Gastrocnemius medialis (tissue), 4 donors: Measurements from ENCODE around the gene GPATCH11. TPM values are rescaled to one million over a fixed set of nuclear protein-coding genes. Genes with fewer than 3 reads are reported as not detected.
A peak's percentile ranks its signal among the peaks of the same experiment; 100 is the strongest.

Experiments used
- ATAC-seq, 2 donors: fragments of 150-250 bp; one replicate each; pipeline ENCODE4 v1.9.1; 2016
- DNase-seq, 2 donors: peaks; one replicate each; pipeline ENCODE4 v3.0.0-alpha.2; 2019
- H3K27ac ChIP-seq, 4 donors: fragments of 200-600 bp; sonication (generic); 1 replicate in 1 of 4; 2 replicates in 3 of 4; pipeline ENCODE4 v1.5.1; 2016 to 2018; ENCODE audit warnings: mild to moderate bottlenecking in 2 of 4, moderate library complexity in 1 of 4
- H3K27me3 ChIP-seq, 3 donors: fragments of 200-600 bp; sonication (generic) in 2 of 3; 1 replicate in 1 of 3; 2 replicates in 2 of 3; pipeline versions ENCODE4 v1.5.1 to v1.6.0; 2016 to 2019; ENCODE audit warnings: mild to moderate bottlenecking in 1 of 3, moderate library complexity in 1 of 3
- H3K36me3 ChIP-seq, 2 donors: fragments of 200-600 bp; sonication (generic) in 1 of 2; one replicate each; pipeline ENCODE4 v1.5.1; 2017 to 2018
- H3K4me1 ChIP-seq, 2 donors: fragments of 200-600 bp; sonication (generic) in 1 of 2; one replicate each; pipeline ENCODE4 v1.5.1; 2016 to 2017; ENCODE audit warnings: mild to moderate bottlenecking in 2 of 2
- H3K4me3 ChIP-seq, 4 donors: fragments of 200-600 bp; sonication (generic) in 3 of 4; 1 replicate in 1 of 4; 2 replicates in 3 of 4; pipeline ENCODE4 v1.5.1; 2016 to 2019; ENCODE audit warnings: mild to moderate bottlenecking in 2 of 4
- H3K9me3 ChIP-seq, 3 donors: fragments of 200-600 bp; sonication (generic) in 2 of 3; 1 replicate in 1 of 3; 2 replicates in 2 of 3; pipeline ENCODE4 v1.5.1; 2016 to 2019
- POLR2A ChIP-seq, 2 donors: fragments of 450-650 bp; IDR thresholded peaks; one replicate each; pipeline ENCODE4 v1.6.1; 2017; ENCODE audit warnings: antibody characterized with exemption in 2 of 2, mild to moderate bottlenecking in 2 of 2, moderate library complexity in 2 of 2
- in situ Hi-C, 4 donors: fragments of 200-750 bp; cut with MboI; loops; one replicate each; pipeline versions ENCODE4 v1.15.0 to v1.8.0; 2017; ENCODE audit warnings: low sequenced_read_pairs in 4 of 4
- intact Hi-C: fragments of 100-400 bp; cut with DNase I; formaldehyde crosslinking; loops from one replicate; pipeline ENCODE4 v1.15.1; 2023; ENCODE audit warnings: low total_unique reads
- total RNA-seq, 4 donors: library from RNA; depleted of rRNA; stranded (reverse); fragments of >200 nt; gene quantifications; one replicate each; pipeline versions ENCODE4 v1.1.0 to v1.2.3, GENCODE V29; 2016
- TF ChIP-seq, protein P1 (sequence below), 5 experiments: fragments of 450-650 bp in 3 of 5; fragments of 200-600 bp in 2 of 5; sonication (generic) in 2 of 5; IDR thresholded peaks in 4 of 5; conservative IDR thresholded peaks in 1 of 5; 1 replicate in 4 of 5; 2 replicates in 1 of 5; pipeline ENCODE4 v1.5.1; 2016 to 2019; ENCODE audit warnings: antibody characterized with exemption in 5 of 5, mild to moderate bottlenecking in 3 of 5, moderate library complexity in 3 of 5

Gene GPATCH11
- total RNA-seq = 1 to 10 TPM; 2.5 to 3.7 (median 3.0) TPM

DNA sequence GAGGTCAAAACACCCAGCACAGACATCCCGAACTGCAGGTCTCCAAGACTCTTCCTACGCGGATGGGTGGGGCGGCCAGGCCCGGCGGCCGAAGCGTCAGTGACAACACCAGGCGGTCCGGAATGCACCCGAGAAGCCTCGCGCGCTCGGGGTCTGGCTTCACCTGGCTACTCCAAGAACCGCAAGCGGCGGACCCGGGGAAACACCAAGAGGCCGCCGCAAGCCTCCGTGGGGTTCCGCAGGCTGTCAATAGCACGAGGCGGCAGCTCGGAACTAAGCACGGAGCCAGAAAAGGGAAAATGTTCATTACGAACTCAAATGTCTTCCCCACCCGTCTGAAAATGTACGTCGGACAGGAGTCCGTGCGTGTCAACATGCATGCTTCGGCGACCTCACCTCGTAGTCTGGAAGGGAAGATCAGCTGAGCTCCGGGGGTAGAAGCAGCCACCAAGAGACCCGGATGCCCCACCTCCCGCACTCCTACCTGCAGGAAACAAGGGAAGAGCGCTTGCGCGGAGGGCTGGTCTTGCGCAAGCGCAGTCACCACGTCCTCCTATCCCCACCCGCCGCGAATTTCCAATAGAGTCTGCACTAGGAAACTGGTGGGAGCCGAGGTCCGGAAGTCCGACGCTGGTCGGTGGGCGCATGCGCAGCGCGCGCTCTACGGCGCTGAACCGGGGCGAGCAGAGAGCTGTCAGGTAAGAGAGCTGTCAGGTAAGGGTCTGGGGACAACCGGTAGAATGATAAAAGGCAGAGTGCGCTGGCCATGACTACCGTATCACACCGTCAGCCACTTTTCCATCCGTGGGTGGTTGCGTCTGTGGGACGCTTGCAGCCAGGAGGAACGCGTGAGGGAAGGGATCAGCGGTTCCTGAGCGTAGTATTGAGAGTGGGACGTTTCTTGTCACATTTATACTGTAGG is at the start of gene GPATCH11, which contains the start of gene HEATR5B:
GPATCH11 (plus strand) TSS at position 646 of the 922 bp plus-strand sequence. CDS start 3,864 bp downstream, outside the sequence.
HEATR5B (minus strand) TSS at position 500 of the 922 bp plus-strand sequence. CDS start 958 bp downstream, outside the sequence.
- DNase-seq = peak; percentile 95 to 96
- ATAC-seq = peak; percentile 99
- Histone ChIP-seq H3K4me3 (peak within 1 kb of the TSS; percentile 65 to 96 (median 90)), H3K9me3 (no peaks in the 10 kb centered on the region), H3K27ac (peak within 1 kb of the TSS; percentile 83 to 91 (median 84)), H3K4me1 (peaks cover 28 to 33% of the 10 kb centered on the region in 2 donors), H3K36me3 (peaks cover 0 to 17% of the 10 kb centered on the region in 2 donors), H3K27me3 (no peaks in the 10 kb centered on the region)
- intact Hi-C loops = loop anchor here (1.0 to 5.0 kb wide), 2 partner anchors 117 to 148 kb away; partner anchors contain the start of genes CEBPZ and NDUFAF7
- TF ChIP-seq, protein P1, sequence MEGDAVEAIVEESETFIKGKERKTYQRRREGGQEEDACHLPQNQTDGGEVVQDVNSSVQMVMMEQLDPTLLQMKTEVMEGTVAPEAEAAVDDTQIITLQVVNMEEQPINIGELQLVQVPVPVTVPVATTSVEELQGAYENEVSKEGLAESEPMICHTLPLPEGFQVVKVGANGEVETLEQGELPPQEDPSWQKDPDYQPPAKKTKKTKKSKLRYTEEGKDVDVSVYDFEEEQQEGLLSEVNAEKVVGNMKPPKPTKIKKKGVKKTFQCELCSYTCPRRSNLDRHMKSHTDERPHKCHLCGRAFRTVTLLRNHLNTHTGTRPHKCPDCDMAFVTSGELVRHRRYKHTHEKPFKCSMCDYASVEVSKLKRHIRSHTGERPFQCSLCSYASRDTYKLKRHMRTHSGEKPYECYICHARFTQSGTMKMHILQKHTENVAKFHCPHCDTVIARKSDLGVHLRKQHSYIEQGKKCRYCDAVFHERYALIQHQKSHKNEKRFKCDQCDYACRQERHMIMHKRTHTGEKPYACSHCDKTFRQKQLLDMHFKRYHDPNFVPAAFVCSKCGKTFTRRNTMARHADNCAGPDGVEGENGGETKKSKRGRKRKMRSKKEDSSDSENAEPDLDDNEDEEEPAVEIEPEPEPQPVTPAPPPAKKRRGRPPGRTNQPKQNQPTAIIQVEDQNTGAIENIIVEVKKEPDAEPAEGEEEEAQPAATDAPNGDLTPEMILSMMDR (IDR thresholded peaks at IDR 0.05 in 4 of 5, conservative IDR thresholded peaks at IDR 0.05 in 1 of 5) = no peak
- peak; percentile 55 for TF ChIP-seq POLR2A (IDR thresholded peaks at IDR 0.05)
- in situ Hi-C loops = no loop called here

DNA sequence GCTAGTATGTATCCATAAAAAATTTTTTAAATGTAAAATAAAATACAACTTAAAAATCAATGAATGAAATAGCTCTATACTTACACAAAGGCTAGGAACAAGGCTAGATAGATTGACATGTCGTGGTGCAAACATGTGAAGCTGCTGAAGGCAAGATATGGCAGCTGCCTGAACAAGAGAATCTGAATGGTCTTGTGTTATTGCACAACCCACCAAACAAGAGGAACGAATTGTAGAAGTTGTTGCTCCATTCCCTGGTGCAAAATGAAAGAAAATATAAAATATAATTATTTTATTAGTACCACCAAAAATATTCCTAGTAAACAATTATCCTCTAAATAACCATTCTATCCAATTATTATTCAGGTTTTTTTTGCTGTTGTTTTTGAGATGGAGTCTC is 46.5 kb upstream of the GPATCH11 start:
- Histone ChIP-seq H3K4me1 (no peaks in the 10 kb centered on the region), H3K9me3 (no peaks in the 10 kb centered on the region), H3K4me3 (no peak overlapping the region), H3K27ac (no peak overlapping the region), H3K27me3 (no peaks in the 10 kb centered on the region), H3K36me3 (peaks cover 0 to 31% of the 10 kb centered on the region in 2 donors)
- DNase-seq (no peak), ATAC-seq (no peak)
- in situ Hi-C loops = no loop called here
- no peak for TF ChIP-seq POLR2A (IDR thresholded peaks at IDR 0.05)
- intact Hi-C loops = no loop called here

DNA sequence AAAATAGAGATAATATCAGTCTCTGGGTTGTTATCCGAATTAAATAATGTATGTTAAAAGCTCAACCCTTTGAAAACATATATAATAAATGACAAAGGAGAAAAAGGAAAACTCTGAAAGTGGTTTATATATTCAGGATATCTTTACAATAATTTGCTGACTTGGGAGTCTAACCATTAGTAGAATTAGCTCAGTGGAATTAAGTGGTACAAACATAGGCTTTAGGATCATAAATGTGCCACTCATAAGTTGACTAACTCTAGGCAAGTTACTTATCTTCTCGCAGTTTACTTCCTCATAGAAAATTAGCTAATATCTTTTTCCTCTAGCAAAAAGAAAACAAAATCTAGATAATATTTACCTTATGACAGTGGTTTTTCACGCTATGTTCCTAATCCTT is 44.7 kb upstream of the GPATCH11 start:
- Histone ChIP-seq H3K4me1 (no peaks in the 10 kb centered on the region), H3K36me3 (peaks cover 0 to 31% of the 10 kb centered on the region in 2 donors), H3K4me3 (no peak overlapping the region), H3K27me3 (no peaks in the 10 kb centered on the region), H3K27ac (no peak overlapping the region), H3K9me3 (no peaks in the 10 kb centered on the region)
- intact Hi-C loops (no loop called here), in situ Hi-C loops (no loop called here)
- no peak for DNase-seq
- TF ChIP-seq POLR2A (IDR thresholded peaks at IDR 0.05) = no peak
- TF ChIP-seq, protein P1 (IDR thresholded peaks at IDR 0.05 in 4 of 5, conservative IDR thresholded peaks at IDR 0.05 in 1 of 5) = no peak
- ATAC-seq = no peak

DNA sequence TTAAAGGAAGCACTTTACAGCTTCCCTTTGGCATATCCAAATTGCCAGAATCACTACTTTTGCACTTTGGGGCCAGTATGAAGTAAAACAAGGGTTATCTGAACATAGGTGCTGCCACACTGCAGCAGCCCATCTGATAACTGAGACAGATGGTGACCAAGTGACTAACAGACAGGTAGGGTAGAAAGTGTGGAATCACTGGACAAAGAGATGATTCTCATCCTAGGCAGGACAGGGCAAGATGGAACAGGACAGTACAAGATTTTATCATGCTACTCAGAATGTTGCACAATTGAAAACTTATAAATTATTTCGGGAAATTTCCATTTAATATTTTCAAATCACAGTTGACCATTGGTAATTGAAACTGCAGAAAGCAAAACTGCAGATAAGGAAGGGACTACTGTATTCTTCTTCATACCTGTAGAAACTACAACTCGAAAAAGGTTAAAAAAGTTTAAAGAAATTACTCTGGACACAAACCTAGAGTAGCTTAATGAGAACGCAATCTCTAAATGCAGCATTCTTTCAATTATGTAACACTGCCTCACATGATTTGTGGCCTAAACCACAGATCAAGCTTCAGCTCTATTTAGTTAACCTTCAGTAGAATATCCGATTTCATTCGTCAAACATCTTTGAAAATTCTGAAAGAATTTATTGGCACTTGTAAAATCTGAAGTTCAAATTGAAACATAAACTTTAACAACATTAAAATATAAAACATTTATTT is 31.6 kb upstream of the GPATCH11 start:
- ATAC-seq (no peak), DNase-seq (no peak)
- TF ChIP-seq, protein P1 (IDR thresholded peaks at IDR 0.05 in 4 of 5, conservative IDR thresholded peaks at IDR 0.05 in 1 of 5) = no peak
- no peak for TF ChIP-seq POLR2A (IDR thresholded peaks at IDR 0.05)
- intact Hi-C loops (no loop called here), in situ Hi-C loops (no loop called here)
- H3K4me3 ChIP-seq = no peak overlapping the region
- H3K27me3 ChIP-seq = no peaks in the 10 kb centered on the region
- no peaks in the 10 kb centered on the region for H3K4me1 ChIP-seq
- H3K27ac ChIP-seq = no peak overlapping the region
- no peaks in the 10 kb centered on the region for H3K9me3 ChIP-seq
- peaks cover 10 to 75% of the 10 kb centered on the region in 2 donors for H3K36me3 ChIP-seq

DNA sequence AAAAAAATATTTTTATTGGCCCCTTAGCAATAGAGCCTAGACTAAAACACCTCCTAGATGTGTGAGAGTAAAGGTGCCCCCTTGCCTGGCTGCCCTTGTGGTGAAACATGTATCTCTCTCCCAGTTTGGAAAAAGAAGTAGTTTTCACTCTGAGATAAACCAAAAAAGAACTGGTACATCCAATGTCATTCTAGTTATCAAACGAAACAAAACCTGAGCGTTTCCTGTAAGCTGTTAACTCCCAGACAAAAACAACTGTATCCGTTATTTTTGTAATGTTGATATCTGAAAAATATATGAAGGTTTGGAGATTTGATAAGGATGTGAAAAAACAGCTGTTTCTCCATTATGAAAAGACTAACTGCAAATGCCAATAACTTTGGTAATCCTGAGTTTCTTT is 24.5 kb upstream of the GPATCH11 start:
- DNase-seq (no peak), ATAC-seq (no peak)
- Histone ChIP-seq H3K4me1 (no peaks in the 10 kb centered on the region), H3K4me3 (no peak overlapping the region), H3K27me3 (no peaks in the 10 kb centered on the region), H3K27ac (no peak overlapping the region), H3K36me3 (peaks cover 5 to 79% of the 10 kb centered on the region in 2 donors), H3K9me3 (no peaks in the 10 kb centered on the region)
- no peak for TF ChIP-seq POLR2A (IDR thresholded peaks at IDR 0.05)
- TF ChIP-seq, protein P1 (IDR thresholded peaks at IDR 0.05 in 4 of 5, conservative IDR thresholded peaks at IDR 0.05 in 1 of 5) = no peak
- in situ Hi-C loops (no loop called here), intact Hi-C loops (no loop called here)
